ENCODE results near the gene NDFIP2. TPM values are rescaled to one million over a fixed set of nuclear protein-coding genes. Genes with fewer than 3 reads are reported as not detected.

Gene NDFIP2
- 84.1 TPM for total RNA-seq

- DNase-seq = peak; percentile 89
Observed at GRCh38 chr13:79480954-79481684, at the start of gene NDFIP2. Gene NDFIP2, plus strand, starts transcription at chr13:79481155. Its CDS starts 49 bp downstream, at chr13:79481204.

- no peak for DNase-seq
Observed at GRCh38 chr13:79432086-79432485, 48.9 kb upstream of the NDFIP2 start.

- peak; percentile 53 for DNase-seq
Observed at GRCh38 chr13:79432992-79433391, 48.0 kb upstream of the NDFIP2 start.

GRCh38 chr13:79434556-79434955, 46.4 kb upstream of the NDFIP2 start:
- DNase-seq = no peak

GRCh38 chr13:79435561-79435990, 45.4 kb upstream of the NDFIP2 start:
- DNase-seq = no peak

DNA sequence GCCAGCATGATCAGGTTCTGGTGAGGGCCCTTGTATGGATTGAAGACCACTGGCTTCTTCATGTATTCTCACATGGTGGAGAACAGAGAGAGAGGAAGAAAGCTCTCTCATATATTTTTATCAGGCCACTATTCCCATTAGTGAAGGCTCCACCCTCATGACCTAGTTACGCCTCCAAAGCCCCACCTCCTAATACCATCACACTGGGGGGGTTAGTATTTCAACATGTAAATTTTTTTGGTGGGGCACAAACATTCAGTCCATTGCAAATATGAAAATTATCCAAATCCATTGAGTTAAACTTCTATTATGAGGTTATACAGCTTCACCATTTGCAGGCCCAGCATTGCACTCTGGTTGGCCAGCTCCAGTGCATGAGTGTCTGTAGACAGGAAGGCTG, 41.7 kb upstream of the NDFIP2 start:
- no peak for DNase-seq

GRCh38 chr13:79440958-79441528, 39.9 kb upstream of the NDFIP2 start:
- no peak for DNase-seq

GRCh38 chr13:79442221-79442620, 38.7 kb upstream of the NDFIP2 start:
- DNase-seq = no peak

- no peak for DNase-seq
Observed at GRCh38 chr13:79442706-79443105, 38.2 kb upstream of the NDFIP2 start.

- DNase-seq = no peak
Observed at GRCh38 chr13:79445968-79446645, 34.8 kb upstream of the NDFIP2 start.

DNA sequence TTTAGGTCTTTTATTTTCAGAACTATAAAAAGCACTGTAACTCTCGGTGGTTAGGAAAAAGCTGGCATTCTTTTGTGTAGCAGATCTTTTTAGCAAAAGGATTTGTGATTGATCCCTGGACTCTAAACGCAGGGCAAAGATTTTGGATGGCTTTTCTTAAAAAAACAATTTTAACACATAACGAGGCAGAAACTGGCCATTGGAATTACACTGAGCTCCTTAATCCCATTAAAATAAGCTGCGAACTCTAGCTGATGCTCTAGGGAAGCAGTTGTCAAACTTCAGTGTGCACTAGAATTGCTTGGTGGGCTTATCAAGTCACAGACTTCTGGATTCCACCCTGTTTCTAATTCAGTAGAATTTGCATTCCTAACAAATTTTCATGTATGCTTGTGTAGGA, 33.8 kb upstream of the NDFIP2 start:
- no peak for DNase-seq

DNA sequence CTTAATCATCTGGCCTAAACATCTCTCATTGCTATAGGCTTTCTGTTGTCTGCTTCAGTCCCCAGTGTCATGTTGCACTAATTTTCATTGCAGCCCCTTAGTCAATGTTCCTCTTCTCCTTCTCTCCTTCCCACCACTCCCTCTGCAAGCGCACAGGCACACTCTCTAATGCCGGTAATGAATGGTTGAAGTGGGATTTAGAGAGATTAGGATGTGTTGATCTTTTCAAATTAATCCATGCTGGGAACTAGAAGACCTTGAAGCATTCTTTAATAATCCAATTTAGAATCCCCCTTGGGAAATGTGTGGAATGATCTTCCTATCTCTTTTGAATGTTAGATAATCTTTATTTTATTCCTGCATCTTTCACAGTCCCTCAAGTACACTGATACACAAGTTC, 33.2 kb upstream of the NDFIP2 start:
- DNase-seq = no peak

- DNase-seq = no peak
Observed at GRCh38 chr13:79448413-79448812, 32.5 kb upstream of the NDFIP2 start.

DNA sequence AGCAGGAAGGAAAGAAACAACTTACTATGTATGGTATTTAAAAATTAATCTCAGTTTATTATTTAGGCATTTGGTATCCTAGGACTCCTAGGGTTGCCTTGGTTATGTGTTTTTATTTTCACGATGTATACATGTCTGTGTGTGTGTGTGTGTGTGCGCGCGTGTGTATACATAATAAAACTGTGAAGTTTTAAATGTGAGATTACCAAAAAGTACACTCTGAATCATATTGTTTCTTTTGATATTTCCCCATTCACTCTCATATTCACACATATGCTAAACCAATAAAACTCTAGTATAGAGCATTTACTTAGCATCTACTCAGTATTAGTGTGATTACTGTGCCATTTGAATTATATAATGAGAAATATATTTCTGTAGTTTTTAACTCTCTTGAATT, 30.8 kb upstream of the NDFIP2 start:
- no peak for DNase-seq

DNA sequence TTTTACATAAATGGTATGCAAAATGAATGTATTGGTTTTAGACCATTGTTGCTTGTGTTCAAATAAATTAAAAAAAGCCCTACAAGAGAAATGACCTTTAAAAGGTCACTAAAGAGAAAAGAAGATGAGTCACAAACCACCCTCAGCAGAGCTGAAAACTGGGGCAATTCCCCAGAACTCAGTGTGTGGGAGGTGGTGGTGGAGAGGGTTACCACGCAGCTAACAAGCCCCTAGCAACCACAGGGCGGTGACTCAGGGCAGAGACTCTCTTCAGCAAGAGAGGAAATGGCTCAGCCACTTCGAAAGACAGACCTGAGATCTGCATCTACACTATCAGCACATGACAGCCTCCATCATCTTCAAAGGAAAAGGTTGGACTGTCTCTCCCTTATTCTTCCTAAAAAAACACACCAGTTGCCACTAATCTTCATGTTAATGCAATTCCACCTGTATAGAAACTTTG, 29.4 kb upstream of the NDFIP2 start:
- DNase-seq = no peak

DNA sequence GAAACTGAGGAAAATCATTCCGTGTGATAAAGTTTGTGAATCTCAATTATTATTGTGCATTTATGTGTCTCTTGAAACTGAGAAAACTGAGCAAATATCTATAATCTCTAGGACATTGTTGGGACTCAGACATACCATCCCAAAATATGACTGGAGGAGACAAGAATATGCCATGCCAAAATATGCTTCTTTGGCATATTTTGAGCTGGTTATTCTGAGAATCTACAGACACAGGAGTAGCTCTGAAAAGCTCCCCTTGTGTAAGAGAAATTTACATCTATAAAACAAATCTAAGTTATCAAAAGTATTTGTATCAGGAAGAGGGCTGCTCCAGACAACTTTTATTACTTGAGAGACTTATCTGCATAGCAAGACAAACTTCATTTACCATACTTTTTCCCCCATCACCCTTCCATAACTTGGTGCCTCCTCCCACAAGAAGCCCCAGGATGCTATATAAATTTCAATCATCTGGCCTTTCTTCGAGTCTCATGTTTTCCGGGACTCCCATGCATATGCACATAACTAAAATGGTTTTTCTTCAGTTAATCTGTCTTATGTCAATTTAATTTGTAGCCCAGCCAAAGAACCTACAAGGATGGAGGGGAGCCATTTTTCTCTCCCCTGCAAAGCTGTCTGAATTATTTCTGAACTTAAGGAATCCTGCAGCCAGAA, 28.6 kb upstream of the NDFIP2 start:
- DNase-seq = no peak

DNA sequence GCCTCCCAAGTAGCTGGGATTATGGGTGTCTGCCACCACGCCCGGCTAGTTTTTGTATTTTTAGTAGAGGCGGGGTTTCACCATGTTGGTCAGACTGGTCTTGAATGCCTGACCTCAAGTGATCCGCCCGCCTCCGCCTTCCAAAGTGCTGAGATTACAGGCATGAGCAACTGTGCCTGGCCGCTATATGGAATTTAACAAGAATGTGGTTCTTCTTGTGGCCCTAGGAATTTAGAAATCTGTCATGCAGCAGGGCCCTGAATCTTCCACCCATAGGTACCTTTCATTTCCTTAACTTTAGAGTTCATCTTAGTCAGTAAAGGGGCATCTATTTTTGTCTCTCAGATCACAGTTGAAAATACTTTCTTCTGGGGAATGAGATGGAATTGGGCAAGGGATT, 25.6 kb upstream of the NDFIP2 start:
- no peak for DNase-seq

- DNase-seq = no peak
Observed at GRCh38 chr13:79456051-79456450, 24.9 kb upstream of the NDFIP2 start.

GRCh38 chr13:79456656-79457365, 24.1 kb upstream of the NDFIP2 start:
- DNase-seq = no peak

GRCh38 chr13:79457390-79457789, 23.6 kb upstream of the NDFIP2 start:
- DNase-seq = no peak

- DNase-seq = no peak
Observed at GRCh38 chr13:79457948-79458347, 23.0 kb upstream of the NDFIP2 start.

DNA sequence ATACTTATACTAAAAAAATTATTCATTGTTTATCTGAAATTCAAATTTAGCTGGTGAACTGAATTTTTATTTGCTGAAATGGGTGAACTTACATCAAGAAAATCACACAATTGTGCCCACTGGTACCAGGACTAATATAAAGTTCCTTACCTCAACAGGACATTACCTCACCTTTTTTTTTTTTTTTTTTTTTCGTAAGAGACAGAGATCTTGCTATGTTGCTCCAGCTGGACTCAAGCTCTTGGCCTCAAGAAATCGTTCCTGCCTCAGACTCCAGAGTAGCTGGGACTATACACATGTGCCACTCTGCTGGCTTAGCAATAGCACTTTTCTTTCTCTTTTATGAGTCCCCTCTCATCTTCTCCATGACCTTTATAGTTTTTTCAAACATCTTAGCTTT, 22.5 kb upstream of the NDFIP2 start:
- no peak for DNase-seq
